Measurements from ENCODE around the gene F7.
"Not testable (repeated sequence)": the region's sequence is repeated elsewhere in the genome, so short reads cannot be mapped to it uniquely, and the experiment has no call there.

Gene F7

GRCh38 chr13:113157206-113157928, 51.8 kb downstream of the F7 start:
- no peak for DNase-seq

- no peak for DNase-seq
Observed at GRCh38 chr13:113157929-113158747, 52.5 kb downstream of the F7 start, which contains the start of gene PROZ. TSS of gene PROZ (plus strand) at chr13:113158648. CDS start at chr13:113158661, 13 bp downstream.

GRCh38 chr13:113158946-113159345, 53.4 kb downstream of the F7 start:
- DNase-seq: no peak

- no peak for DNase-seq
Observed at GRCh38 chr13:113159701-113160100, 54.1 kb downstream of the F7 start.

- no peak for DNase-seq
Observed at GRCh38 chr13:113160983-113161382, 55.4 kb downstream of the F7 start.

- no peak for DNase-seq
Observed at GRCh38 chr13:113161433-113161832, 55.8 kb downstream of the F7 start.

- DNase-seq: not testable (repeated sequence)
Observed at GRCh38 chr13:113161975-113162374, 56.4 kb downstream of the F7 start.

GRCh38 chr13:113162783-113163685, 57.4 kb downstream of the F7 start:
- DNase-seq: no peak

GRCh38 chr13:113164492-113164891, 58.9 kb downstream of the F7 start:
- DNase-seq: no peak

GRCh38 chr13:113166266-113166665, 60.7 kb downstream of the F7 start:
- no peak for DNase-seq

GRCh38 chr13:113166681-113167080, 61.1 kb downstream of the F7 start:
- DNase-seq: no peak

- DNase-seq: no peak
Observed at GRCh38 chr13:113167155-113167554, 61.6 kb downstream of the F7 start.

GRCh38 chr13:113167575-113167974, 62.0 kb downstream of the F7 start:
- no peak for DNase-seq

- DNase-seq: no peak
Observed at GRCh38 chr13:113168211-113168610, 62.6 kb downstream of the F7 start.

GRCh38 chr13:113169277-113170272, 64.0 kb downstream of the F7 start:
- no peak for DNase-seq
